HG02981 (cell line): ENCODE data around the gene DNAJB13.

Source experiments
- ATAC-seq: cut with Tn5 transposase; IDR thresholded peaks from one replicate; pipeline ENCODE4 v1.9.1; 2021; ENCODE audit warnings: mild to moderate bottlenecking, moderate library complexity; ENCODE audit not compliant: unreplicated experiment

The DNAJB13 gene

DNA sequence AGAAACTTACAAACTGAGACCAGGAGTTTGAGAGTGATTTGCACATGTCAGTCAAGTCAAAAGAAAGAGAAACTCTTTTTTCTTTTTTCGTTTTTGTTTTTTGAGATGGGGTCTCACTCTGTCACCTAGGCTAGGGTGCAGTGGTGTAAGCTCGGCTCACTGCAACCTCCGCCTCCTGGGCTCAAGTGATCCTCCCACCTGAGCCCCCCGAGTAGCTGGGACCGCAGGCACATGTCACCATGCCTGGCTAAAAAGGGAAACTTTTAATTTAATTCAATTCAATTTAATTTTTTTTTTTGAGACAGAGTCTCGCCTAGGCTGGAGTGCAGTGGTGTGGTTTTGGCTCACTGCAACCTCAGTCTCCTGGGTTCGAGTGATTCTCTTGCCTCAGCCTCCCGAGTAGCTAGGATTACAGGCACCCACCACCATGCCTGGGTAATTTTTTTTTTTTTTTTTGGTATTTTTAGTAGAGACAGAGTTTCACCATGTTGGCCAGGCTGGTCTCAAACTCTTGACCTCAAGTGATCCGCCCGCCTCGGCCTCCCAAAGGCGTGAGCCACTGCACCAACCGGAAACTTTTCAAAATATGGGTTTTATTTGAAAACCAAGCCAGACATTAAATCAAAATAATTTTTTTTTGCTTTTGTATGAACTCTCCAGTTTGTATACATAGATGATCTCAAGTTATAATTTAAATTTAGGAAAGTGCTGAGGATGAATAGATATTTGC lies 48.2 kb downstream of the DNAJB13 start:
- ATAC-seq = no peak

DNA sequence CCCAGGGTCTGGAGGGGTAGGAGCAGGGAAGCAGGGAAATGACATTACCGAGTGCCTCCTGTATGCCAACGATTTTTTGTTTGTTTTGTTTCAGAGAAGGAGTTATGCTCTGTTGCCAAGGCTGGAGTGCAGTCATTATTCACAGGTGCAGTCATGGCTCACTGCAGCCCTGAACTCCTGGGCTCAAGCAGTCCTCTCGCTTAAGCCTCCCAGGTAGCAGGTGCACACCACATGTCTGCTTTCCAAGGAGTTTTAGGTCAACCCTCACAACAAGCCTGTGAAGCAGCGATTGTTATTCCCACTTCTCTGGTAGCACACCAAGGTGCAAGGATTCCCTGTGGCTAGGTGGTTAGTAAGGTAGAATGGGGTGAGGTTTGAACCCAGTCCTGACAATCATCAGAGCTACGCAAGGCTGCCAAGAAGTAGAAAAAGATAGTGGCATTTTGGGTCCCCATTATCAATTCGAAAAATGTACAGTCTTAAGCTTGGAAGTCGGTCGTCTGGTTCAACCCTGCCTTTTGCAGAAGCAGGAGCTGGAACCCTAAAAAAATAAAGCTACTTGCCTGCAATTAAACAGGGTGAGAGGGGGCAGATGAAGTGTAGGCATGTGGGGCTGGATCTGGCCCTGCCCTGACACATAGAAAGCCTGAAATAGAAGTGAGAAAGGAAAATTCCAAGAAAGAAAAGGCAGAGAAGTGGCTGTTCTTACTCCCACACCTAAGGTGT lies 48.9 kb downstream of the DNAJB13 start:
- ATAC-seq = no peak

DNA sequence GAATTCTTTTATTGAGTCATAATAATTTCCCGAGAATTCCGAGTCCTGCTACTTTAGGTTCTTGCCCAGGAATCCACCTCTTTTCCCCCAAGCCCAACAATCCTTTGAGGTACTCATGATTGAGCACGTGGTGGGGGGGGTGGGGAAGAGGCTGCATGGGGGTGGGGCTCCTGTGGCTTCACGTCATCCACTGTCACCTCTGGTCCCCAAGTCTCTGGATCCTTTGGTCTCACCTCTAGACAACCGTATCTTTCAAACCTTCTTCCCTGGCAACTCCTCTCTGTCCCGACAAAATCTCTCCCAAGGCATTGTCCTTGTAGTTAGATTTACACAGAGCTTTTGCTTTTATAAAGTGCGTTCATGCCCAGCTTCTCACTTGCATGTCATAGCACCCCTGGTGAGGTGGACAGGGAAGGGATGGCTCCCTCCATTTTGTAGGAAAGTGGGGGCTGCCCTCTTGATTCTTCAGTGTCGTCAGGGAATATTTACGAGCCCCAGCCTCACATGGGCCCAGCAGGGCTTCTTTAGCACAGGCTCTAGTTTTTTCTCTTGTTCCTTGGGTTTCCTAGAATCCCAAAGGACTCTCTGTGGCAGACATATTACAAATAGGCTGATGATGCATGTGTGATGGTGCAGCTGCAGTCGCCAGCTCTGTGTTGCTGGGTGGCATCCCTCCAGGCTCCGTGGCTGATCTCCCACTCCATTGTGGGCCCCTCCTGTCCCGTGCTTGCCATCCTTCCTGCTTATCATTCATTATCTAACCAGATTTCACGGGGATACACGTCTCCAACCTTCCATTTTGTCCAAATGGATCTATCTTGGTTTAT lies 49.7 kb downstream of the DNAJB13 start:
- ATAC-seq = no peak

DNA sequence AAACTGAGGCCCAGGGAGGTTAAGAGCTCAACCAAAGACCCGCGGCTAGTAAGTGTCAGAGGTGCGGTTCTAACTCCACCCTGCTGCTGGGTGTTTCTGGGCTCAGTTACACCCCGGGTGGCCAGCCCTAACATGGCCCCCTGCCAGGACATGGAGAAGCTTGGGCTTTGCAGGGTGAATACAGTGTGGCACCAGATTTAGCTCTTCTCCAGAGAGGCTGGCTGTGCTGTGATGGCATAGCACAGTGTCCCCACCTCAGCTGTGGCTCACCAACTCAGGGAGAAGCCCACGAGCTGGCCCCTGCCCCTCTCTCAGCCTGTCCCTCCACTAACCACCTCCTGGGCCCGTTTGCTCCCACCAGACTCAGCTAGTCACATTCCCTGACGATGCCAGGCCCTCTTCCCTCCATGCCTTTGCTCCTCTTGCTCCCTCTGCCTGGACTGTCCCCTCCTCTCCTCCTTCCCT lies 51.0 kb downstream of the DNAJB13 start:
- ATAC-seq = no peak

DNA sequence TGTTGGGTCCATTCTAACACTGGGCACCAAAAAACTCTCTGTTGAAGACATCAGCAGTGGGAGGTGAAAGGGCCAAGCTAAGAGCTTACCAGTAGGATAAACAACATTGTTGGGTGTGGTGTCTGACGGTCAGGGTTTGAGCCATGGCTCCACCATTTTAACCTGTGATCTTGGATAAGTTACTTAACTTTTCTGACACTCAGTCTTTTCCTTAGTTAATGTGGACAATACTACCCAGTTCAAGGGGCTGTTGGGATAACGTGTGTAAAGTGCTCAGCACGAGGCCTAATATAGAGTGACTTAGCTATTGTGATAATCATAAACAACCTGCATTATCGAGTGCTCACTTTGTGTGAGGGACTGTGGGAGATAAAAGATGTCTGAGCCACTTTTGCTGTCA lies 52.0 kb downstream of the DNAJB13 start:
- no peak for ATAC-seq

DNA sequence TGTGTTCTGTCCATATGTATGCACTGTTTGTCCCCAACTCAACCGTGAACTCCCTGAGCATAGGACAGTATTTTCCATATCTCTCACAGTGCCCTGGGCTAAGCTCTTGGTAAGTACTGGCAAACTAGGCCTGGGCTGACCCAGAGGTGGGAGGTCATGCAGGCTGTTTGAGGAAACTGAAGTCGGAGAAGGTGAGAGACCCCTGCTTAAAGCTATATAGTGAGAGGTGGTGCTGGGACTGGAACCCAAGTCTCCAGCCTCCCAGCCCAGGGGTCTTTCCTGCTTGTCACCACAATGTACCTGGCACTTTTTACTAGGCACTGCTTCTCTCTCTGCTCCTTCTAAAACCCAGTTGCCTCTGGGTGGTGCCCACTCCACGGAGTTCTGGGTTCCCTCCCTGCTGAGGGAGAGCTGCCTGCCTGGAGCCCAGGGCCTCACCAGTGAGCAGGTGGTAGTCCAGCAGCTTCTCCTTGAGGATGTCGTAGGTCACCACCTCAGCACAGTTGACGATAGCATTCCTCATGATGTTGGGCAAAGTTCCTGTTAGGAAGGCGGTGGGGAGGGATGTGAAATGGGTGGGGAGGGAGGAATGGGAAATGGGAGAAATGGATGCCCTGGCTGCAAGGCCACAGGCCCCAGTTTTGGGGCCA lies 53.3 kb downstream of the DNAJB13 start:
- ATAC-seq = no peak

DNA sequence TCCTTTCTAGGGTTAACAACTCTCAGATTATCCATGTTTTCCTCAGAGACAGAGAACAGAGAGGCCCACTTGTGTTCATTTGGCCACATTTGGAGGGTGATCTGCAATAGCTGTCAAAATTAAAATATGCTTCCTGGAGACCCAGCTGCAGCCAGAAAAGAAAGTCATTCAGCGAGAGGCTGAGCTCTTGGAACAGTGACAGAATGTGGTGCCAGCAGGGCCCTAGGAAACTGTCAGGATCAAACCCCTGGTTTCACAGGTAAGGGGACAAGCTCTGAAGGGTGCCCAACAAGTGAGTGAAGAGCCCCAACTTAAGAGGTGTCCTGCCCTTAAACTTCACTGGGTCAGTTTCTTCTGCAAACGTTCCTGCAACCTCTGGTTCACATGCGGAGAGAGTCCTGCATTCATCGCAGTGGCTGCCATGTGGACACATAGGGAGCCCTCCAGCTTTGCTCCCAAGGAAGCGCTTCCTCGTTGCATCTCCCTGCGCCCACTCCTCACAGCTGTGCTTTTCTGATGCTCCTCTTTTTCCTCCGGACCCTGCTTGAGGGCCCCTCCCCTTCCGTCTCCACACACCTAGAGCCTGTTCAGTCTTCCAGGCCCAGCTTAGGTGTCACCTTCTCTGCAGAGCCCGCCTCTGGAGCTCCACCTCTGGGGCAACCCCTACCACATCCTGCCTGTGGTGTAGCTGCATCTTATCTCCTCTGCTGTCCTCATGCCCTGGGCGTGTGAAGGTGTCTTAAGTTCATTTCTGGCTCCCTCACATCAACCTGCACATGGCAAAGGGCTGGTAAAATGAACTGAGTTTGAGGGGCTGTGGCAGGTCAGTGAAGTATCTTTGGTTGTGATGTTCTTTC lies 54.2 kb downstream of the DNAJB13 start:
- ATAC-seq = no peak

DNA sequence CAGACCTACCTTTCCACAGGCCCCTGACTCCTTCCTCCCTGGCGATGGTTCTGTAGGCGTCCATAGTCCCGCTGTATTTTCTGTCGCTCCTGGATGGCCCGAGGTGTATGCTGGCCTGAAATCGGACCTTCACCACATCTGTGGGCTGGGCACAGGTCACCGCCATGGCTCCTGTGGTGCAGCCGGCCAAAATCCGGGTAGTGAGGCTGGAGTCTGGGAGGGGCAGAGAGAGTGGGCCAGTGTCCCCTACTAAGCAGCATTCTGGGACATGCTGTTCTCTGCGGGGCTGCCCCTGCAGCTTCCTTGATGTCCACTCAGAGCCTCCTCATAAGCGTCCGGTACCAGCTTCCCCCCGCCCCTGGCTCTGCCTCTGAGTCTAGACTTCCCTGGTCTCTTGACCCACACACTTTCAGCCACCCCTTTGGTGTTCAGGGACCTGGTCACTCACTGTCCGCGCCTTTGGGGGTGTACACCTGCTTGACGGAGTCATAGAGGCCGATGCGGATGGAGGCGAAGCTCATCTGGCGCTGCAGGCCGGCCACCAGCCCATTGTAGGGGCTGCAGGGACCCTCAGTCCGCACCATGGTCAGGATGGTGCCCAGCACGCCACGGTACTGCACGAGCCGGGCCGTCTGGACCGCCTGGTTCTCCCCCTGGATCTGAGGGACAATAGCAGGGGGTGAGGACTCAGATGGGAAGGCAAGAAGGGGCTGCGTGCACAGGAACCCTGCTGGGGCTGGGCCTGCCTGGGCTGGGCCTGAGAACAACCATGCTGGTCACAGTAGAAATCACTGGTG lies 55.1 kb downstream of the DNAJB13 start:
- no peak for ATAC-seq

DNA sequence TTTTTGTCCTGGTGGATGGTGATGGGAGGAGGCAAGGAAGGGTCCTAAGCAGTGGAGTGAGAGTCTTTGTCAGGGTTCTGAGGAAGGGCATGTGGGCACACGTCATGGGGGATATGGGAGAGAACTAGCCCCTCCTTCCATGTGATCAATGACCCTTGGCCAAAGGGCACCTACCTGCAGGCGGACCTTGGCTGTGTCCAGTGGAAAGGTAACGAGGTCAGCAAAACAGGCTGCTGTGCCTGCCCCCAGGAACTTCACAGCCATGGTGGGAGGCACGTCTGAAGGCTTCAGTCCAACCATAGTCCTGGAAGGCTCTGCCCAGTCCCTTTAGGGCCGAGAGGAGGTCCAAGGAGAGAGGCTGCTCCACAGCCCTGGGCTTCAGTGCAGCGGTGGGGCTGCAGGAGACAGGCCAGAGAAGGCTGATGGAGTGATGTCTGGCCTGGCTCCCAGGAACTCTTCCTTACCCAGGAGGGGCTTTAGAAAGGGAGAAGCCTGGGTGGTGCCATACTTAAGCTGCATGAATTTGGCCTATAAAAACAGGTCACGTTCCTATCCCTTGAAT lies 56.0 kb downstream of the DNAJB13 start:
- no peak for ATAC-seq

DNA sequence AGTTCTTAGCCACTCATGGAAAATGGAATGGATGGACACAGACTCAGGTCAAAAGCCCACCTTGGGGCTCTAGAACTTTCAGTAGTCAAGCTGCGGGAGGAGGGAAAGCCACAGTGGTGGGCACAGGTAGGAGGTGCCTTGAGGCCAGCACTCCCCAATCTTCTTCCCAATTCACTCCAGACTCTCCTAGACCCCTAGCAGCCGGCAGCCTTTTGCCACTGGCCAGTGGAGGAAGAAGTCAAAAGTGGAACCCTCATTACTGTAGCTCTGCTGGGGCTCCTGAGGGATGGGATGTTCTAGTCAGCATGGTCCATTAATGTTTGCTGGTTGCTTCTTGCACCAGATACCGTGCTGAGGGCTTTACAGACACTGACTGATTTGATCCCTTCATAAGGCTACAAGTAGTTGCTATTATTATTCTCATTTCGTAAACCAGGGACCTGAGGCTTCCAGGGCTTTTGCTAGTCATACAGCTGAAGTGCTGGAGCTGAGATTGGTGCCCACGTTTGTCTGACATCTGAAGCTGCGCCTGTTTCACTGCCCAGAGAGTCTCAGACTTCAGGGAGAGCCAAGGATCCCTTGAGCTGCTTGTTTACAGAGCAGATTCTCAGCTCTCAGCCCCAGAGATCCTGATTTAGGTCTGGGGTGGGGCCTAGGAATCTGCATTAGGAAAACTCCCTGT lies 57.0 kb downstream of the DNAJB13 start:
- ATAC-seq = no peak

DNA sequence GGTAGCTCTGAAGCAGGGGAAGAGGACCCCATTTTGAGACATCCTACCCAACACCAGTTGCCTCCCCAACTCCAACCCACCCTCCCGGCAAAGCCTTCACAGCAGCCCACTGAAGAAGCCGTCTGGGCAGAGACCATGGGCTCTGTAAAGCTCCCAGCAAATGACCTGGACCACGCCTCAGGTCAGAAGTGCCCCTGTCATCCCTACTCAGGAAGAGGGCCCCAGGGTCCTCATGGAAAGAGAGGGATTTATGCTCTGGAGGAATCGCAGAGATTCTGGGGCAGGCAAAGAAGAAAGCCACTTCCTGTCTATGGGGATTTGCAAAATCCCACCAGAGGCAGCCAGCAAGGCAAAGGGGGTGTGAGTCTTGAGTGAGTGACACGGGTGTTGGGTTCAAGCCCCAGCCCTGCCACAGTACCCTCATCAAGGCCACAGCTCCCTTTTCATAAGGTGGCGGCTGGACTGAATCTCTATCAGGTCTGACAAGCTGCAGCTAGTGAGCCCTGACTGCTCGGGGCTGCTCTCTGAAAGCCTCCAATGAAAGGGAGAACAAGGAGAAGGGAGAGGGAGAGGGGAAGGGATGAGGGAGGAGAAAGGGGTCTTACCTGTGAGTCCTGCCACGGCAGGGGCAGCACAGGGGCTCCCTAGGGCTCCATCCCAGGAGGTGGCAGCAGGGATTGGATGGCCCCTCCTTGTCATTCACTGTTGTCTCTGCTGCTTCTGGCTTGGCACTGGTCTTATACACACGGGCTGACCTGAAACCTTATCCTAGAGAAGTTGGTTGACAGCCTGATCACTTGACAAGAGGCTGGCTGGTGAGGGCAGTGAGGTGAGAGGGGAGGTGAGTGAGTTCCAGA lies 57.8 kb downstream of the DNAJB13 start, which contains the start of gene UCP3:
Gene UCP3, minus strand, starts transcription at position 713 of the 857 bp plus-strand sequence. CDS start 2,043 bp downstream, outside the sequence.
- ATAC-seq = no peak

DNA sequence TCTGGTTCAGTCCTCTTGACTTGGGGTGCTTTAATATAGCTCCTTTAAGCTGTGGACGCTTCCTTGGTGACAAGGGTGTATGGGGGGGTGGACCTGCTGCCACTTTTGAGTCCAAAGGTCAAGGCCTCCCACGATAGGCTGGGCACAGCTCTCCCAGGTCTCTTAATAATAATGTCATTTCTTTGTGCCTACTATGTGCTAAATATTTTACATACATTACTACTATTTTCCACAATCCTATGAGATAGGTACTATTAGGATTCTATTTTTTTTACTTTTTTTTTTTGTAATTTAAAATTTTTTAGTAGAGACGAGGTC lies 58.4 kb downstream of the DNAJB13 start:
- no peak for ATAC-seq

DNA sequence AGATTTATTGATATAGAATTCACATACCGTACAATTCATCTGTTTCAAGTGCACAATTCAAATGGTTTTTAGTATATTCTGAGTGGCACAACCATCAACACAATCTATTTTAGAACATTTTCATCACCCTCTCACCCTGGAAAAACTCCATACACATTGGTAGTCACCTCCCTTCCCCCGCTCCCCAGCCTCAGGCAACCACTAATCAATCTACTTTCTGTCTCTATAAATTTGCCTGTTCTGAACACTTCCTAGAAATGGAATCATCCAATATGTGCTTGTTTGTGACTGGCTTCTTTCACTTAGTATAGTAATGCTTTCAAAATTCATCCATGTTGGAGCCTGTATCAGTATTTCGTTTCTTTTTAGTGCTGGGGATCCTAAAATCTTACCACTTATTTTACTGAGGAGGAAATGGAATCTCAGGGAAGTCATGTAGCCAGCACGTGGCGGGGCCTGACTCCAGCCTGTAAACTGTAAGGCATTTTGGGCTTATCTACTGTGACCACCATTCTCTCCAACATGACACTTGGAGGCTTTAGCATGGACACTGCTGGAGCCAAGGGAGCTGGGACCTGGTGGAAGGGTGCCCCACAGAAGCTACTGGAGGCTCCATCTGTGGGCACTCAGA lies 59.0 kb downstream of the DNAJB13 start:
- no peak for ATAC-seq

DNA sequence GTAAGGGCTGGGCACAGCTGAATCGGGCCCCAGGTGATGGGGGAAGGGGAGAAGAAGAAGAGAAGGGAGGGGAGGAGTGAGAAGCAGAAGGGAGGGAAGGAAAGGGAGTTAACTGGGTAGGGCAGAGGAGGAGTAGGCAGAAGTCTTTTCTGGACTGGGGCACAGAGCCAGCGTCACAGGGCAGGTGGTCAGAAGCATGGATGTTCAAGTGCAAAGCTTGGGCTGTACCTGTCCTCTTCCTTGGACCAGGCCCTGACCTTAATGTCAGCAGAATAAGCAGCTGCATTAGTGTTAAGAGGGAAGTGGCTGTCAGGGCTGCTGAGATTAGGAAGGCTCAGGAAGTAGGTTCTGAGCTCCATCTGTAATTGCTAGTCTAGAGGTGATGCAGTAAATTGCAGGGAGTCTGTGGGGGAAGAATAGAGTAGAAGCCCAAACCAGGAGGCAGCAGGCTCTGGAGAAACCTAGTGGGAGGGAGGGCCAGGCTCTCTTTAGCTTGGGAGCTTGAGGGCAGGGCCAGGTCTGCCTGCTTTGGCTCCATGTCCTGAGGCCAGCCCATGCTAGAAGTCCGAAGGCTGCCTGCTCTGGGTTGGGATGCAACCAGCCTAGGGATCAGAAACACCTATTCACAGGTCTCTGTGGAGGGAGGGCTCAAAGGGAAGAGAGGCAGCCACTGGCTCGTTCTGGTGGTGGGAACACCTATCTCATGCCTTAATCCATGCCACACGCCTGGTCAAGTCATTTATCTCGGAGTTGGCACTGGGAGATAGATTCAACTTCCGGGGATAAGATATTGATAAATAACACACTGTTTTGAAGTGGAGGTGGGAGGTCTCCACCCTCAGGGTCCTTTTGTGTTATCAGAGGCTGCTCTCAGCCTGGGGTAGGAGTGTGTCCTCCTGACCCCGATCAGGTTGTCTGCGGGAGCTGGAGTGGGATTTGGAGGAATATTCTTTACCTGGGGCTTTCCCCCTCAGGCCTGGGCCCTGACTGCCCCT lies 59.8 kb downstream of the DNAJB13 start:
- no peak for ATAC-seq

DNA sequence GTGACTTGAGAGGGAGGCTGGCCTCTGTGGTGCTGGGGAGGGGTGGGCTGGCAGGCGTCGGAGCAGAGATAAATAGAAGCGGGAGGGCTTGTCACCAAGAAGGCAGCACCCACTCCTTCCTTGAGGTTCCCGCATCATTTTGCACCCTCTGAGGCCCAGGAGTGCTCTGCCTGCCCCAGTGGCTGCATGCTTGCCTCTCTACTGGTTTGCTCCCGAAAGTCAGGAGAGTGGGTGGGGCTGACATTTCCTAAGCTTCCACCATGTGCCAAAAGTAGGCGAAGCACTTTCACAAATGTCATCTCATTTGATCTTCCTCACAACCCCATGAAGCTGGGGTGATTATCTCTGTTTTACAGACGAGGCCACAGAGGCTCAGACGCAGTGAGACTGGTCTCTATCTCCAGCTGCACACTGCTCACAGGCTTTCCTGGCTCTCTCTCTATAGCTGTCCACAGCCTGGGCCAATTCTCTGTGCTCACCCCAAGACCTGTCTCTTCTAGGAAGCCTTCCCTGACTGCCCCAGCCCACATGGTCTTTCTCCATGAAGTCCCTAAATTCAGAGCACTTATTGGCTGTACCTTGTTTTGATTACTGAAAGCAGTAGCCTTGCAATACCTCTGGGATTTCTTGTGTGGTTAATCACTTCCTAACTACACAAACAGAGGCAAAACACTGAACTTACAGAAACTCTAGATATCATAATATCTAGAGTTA lies 60.7 kb downstream of the DNAJB13 start:
- ATAC-seq = peak; percentile 81
